Spleen (tissue), 11 donors: ENCODE data around the gene SLC25A10. TPM values are rescaled to one million over a fixed set of nuclear protein-coding genes. Genes with fewer than 3 reads are reported as not detected.

Experiments
- DNase-seq: peaks from one replicate; pipeline ENCODE4 v3.0.0-alpha.2; 2020
- H3K27ac ChIP-seq, 8 donors: fragments of 200-600 bp; sonication (generic) in 7 of 8; 1 replicate in 4 of 8; 2 replicates in 4 of 8; pipeline versions ENCODE4 v1.5.0 to v1.8.0; 2016 to 2021; ENCODE audit warnings: inconsistent platforms in 4 of 8, mild to moderate bottlenecking in 4 of 8, moderate library complexity in 1 of 8
- H3K27me3 ChIP-seq, 7 donors: fragments of 200-600 bp; sonication (generic) in 6 of 7; replicated peaks in 1 of 7; 1 replicate in 4 of 7; 2 replicates in 3 of 7; pipeline versions ENCODE4 v1.5.0 to v1.8.0; 2016 to 2021; ENCODE audit warnings: inconsistent platforms in 3 of 7, mild to moderate bottlenecking in 1 of 7
- H3K36me3 ChIP-seq, 6 donors: fragments of 200-600 bp; sonication (generic) in 5 of 6; 1 replicate in 4 of 6; 2 replicates in 2 of 6; pipeline versions ENCODE4 v1.5.0 to v1.8.0; 2016 to 2021; ENCODE audit warnings: inconsistent platforms in 2 of 6
- H3K4me1 ChIP-seq, 6 donors: fragments of 200-600 bp; sonication (generic) in 5 of 6; 1 replicate in 3 of 6; 2 replicates in 3 of 6; pipeline versions ENCODE4 v1.5.0 to v1.8.0; 2016 to 2021; ENCODE audit warnings: inconsistent platforms in 3 of 6
- H3K4me3 ChIP-seq, 8 donors: fragments of 200-600 bp; sonication (generic) in 7 of 8; 1 replicate in 4 of 8; 2 replicates in 4 of 8; pipeline versions ENCODE4 v1.5.0 to v1.8.0; 2016 to 2021; ENCODE audit warnings: inconsistent platforms in 4 of 8, mild to moderate bottlenecking in 4 of 8, moderate library complexity in 2 of 8
- H3K9me3 ChIP-seq, 8 donors: fragments of 200-600 bp; sonication (generic) in 7 of 8; 1 replicate in 4 of 8; 2 replicates in 4 of 8; pipeline versions ENCODE4 v1.5.0 to v1.8.0; 2016 to 2021; ENCODE audit warnings: inconsistent platforms in 4 of 8
- CTCF ChIP-seq, 11 experiments: fragments of 200-600 bp in 7 of 11; fragments of 450-650 bp in 4 of 11; sonication (generic) in 4 of 11; IDR thresholded peaks in 8 of 11; conservative IDR thresholded peaks in 3 of 11; 1 replicate in 7 of 11; 2 replicates in 4 of 11; pipeline versions ENCODE4 v1.4.0 to v1.8.0; 2016 to 2021; ENCODE audit warnings: antibody characterized with exemption in 11 of 11, inconsistent platforms in 4 of 11, mild to moderate bottlenecking in 1 of 11
- POLR2A ChIP-seq, 3 donors: fragments of 450-650 bp; IDR thresholded peaks; one replicate each; pipeline ENCODE4 v1.5.1; 2017; ENCODE audit warnings: antibody characterized with exemption in 3 of 3, mild to moderate bottlenecking in 1 of 3
- POLR2AphosphoS5 ChIP-seq, 3 donors: sonication (generic); formaldehyde crosslinking; IDR thresholded peaks; one replicate each; pipeline ENCODE4 v1.5.1; 2017; ENCODE audit warnings: antibody characterized with exemption in 3 of 3
- WGBS, 5 donors: extraction: QIAGEN DNeasy Blood & Tissue Kit in 3 of 5; methylation state at CpG; one replicate each; pipeline versions ENCODE4 v1.1.5 to v1.1.7; 2013 to 2018; 5-methylcytosine and 5-hydroxymethylcytosine counted together
- intact Hi-C: fragments of 100-400 bp; cut with DNase I; formaldehyde crosslinking; loops from one replicate; pipeline ENCODE4 v1.15.0; 2023; ENCODE audit warnings: low total_unique reads
- polyA plus RNA-seq, 3 donors: library from polyadenylated mRNA; stranded (reverse); fragments of 200-250 nt; gene quantifications; one replicate each; pipeline ENCODE4 v1.2.1, GENCODE V29; 2013
- total RNA-seq, 7 donors: library from RNA; depleted of rRNA in 3 of 7; stranded (reverse); fragments of >200 nt in 3 of 7; fragmentation: NEBNext Ultra II Directional in 4 of 7; extraction: Animal tissue kit (Norgen Biotek cat#: 25700) in 4 of 7; gene quantifications; one replicate each; pipeline versions ENCODE4 v1.1.0 to v1.2.1, GENCODE V29; 2016 to 2021
- donor health status: healthy with polysubstance abuse.
- donor health status: DM: no; HTN: no; CAD: no; lungs with moderate emphysema.
- donor health status: DM: no; HTN: no; CAD: no.
- donor health status: Bipolar disorder and iron deficiency.
- donor health status: healthy.
- donor health status: DM: no; HTN: no; CAD: no.
- donor health status: DM: yes; HTN: yes; CAD: no.

The SLC25A10 gene
- total and polyA plus RNA-seq, 10 donors = 2.9 to 7.7 (median 4.0) TPM

DNA sequence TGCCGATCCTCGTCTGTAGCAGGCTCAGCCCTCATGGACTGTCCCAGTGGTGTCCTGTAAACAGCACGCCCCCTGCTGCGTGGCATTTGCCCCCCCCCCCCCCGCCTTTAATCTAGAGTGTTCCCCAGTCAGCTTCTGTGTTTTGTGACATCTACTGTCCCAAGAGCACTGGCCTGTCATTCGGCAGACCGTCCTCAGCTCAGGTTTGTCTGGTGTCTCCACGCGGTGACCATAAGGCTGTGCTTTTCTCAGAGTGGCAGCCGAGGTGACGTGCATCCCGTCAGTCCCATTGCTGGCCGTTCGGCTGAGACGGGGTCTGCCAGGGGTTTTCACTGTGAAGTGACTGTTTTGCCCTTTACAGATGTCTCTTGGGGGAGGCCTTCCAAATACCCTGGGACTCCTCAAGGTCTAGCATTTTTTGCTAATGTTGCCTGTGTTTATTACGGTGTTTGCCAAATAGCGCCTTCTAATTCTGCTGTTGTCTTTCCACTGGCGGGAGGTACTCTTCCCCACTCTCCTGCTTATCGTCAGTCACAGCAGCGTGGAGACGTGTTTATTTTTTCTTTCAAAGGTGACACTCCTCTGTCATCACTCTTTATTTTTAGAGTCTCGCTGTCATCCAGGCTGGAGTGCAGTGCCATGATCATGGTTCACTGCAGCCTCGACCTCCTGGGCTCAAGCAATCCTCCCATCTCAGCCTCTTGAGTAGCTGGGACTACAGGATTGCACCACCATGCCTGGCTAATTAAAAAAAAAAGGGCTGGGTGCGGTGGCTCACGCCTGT is 14.6 kb upstream of the SLC25A10 start:
- no peak for DNase-seq
- intact Hi-C loops = no loop called here

DNA sequence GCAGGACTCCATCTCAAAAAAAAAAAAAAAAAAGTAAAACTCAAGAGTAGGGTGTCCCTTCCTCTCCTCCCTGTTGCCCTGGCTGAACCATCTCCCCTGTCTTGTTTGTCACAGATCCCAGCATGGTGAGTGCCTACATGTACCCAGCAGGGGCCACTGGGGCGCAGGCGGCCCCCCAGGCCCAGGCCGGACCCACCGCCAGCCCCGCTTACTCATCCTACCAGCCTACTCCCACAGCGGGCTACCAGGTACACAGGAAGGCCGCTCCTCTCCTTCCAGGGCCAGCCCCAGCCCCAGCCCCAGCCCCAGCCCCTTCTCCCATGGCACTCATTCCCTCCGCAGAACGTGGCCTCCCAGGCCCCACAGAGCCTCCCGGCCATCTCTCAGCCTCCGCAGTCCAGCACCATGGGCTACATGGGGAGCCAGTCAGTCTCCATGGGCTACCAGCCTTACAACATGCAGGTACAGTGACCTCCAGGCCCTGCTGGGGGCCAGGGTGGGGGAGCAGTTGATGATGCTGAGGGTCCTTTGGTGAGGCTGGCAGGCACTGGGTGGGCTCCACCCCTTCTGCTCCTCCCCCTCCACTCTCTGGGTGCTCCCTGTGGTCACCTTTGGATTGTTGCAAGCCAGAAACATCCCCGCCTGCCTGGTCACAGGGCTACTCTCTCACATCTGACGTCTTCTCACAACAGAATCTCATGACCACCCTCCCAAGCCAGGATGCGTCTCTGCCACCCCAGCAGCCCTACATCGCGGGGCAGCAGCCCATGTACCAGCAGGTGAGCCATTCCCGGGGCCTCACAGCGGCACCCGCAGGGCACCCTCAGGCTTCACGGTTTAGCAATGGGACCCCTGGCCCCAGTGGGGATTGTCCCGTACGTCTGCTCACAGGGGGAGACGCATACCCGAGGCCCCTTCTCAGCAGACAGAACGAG is 11.5 kb upstream of the SLC25A10 start:
- H3K9me3 ChIP-seq = no peaks in the 10 kb centered on the region
- no peak for TF ChIP-seq CTCF (IDR thresholded peaks at IDR 0.05 in 8 of 11, conservative IDR thresholded peaks at IDR 0.05 in 3 of 11)
- TF ChIP-seq POLR2AphosphoS5 (IDR thresholded peaks at IDR 0.05) = peak in 1 of 3 donors; percentile 60
- no peak for TF ChIP-seq POLR2A (IDR thresholded peaks at IDR 0.05)
- H3K27ac ChIP-seq = no peak overlapping the region
- peak overlapping the region in 1 of 8 donors; percentile 97 for H3K4me3 ChIP-seq
- peaks cover 22 to 56% (median 39%) of the 10 kb centered on the region in 6 donors for H3K4me1 ChIP-seq
- WGBS, 5 donors = 82 to 94% (median 88%) methylated on average over 22 to 25 of the region's 25 CpGs
- DNase-seq = no peak
- intact Hi-C loops = no loop called here
- H3K27me3 ChIP-seq = no peaks in the 10 kb centered on the region
- peaks cover 2 to 78% (median 69%) of the 10 kb centered on the region in 6 donors for H3K36me3 ChIP-seq

More for the DNA sequence above, 14.6 kb upstream of the SLC25A10 start:
- no peaks in the 10 kb centered on the region for H3K27me3 ChIP-seq
- peaks cover 3 to 96% (median 92%) of the 10 kb centered on the region in 6 donors for H3K36me3 ChIP-seq
- H3K9me3 ChIP-seq = no peaks in the 10 kb centered on the region
- WGBS, 5 donors = 82 to 92% (median 90%) methylated on average over 24 to 25 of the region's 25 CpGs
- no peak overlapping the region for H3K4me3 ChIP-seq
- no peak overlapping the region for H3K27ac ChIP-seq
- H3K4me1 ChIP-seq = peaks cover 12 to 31% (median 21%) of the 10 kb centered on the region in 6 donors
- no peak for TF ChIP-seq CTCF (IDR thresholded peaks at IDR 0.05 in 8 of 11, conservative IDR thresholded peaks at IDR 0.05 in 3 of 11)
- TF ChIP-seq POLR2A (IDR thresholded peaks at IDR 0.05) = no peak
- no peak for TF ChIP-seq POLR2AphosphoS5 (IDR thresholded peaks at IDR 0.05)

- DNase-seq = peak; percentile 75
- peaks cover 0 to 78% (median 68%) of the 10 kb centered on the region in 6 donors for H3K36me3 ChIP-seq
- H3K27me3 ChIP-seq = no peaks in the 10 kb centered on the region
- no peaks in the 10 kb centered on the region for H3K9me3 ChIP-seq
- 68 to 81% (median 76%) methylated on average over 15 to 23 of the region's 23 CpGs for WGBS, 5 donors
- H3K27ac ChIP-seq = peak overlapping the region in 3 of 8 donors; percentile 96 to 98 (median 97)
- peaks cover 22 to 56% (median 39%) of the 10 kb centered on the region in 6 donors for H3K4me1 ChIP-seq
- intact Hi-C loops = no loop called here
- TF ChIP-seq CTCF (IDR thresholded peaks at IDR 0.05 in 8 of 11, conservative IDR thresholded peaks at IDR 0.05 in 3 of 11) (no peak), POLR2AphosphoS5 (IDR thresholded peaks at IDR 0.05) (peak in 1 of 3 donors; percentile 68), POLR2A (IDR thresholded peaks at IDR 0.05) (no peak)
- H3K4me3 ChIP-seq = peak overlapping the region in 6 of 8 donors; percentile 84 to 98 (median 96)
Measured at GRCh38 chr17:81701288-81702071, 10.6 kb upstream of the SLC25A10 start.
